ENCODE measurements around the gene XDH.

Gene XDH

DNA sequence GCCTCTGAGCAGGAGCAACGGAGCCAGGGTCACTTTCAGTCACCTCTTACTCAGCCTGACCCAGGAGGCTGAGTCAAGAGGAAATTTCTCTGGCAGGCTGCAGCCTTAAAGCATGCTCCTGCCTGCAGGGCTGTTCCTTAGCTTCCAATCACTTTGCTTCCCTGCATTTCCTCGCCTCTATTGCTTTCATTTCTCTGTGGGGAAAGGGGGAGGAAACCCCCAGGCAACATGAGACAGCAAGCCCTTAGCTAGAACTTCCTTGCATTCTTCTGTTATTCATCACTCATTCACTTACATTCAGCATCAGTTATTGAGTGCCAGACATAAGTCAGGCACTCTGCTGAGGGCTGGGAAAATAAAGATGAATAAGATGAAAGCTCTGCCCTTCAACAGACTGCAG, 13.0 kb downstream of the XDH start:
- DNase-seq, result peak; percentile 86

DNA sequence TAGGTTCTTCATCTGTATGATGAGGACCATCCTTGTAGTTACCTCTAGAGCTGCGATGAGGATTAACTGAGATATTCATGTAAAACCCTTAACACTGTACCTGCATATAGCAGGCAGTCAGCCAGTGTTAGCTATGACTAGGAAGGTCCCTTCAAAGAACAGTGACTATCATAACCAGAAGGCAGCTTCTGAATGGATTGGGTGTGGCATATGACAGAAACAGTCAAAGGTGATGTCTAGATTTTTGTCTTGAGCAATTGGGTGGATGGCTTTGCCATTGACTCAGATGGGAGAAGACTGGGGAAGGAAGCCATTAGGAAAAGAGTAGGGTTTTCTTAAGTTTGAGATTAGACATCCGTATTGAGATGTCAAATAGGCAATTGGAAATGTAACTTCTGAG, 15.7 kb downstream of the XDH start:
- no peak for DNase-seq

GRCh38 chr2:31397094-31397493, 17.4 kb downstream of the XDH start:
- no peak for DNase-seq

DNA sequence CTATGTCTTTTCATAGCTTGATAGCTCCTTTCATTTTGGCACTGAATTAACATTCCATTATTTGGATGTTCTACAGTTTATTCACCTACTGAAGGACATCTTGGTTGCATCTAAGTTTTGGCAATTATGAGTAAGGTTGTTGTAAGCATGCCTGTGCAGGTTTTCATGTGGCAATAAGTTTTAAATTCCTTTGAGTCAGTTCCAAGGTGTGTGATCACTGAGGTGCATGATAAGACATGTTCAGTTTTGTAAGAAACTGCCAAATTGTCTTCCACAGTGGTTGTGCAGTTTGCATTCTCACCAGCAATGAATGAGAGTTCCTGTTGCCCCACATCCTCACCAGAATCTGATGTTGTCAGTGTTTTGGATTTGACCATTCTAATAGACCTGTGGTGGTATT, 24.2 kb downstream of the XDH start:
- DNase-seq, result no peak

DNA sequence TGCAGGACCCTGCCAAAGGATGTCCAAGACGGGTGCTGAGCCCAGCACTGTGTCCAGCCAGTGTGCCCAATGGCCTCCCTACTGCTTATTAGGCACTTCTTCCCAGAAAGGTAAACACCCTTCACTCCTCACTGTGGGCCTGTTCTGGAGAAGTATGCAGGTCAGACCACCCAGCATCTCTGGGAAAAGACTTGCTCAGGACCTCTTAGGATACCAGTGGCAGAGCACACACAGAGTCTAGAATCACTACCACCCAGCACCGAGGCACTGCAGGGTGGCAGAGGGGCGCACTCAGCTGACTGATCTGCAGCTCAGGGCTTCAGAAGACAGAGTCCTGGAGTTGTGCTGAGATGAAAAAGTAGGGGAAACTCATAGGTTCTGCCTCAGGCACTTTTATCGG, 25.8 kb downstream of the XDH start:
- no peak for DNase-seq

DNA sequence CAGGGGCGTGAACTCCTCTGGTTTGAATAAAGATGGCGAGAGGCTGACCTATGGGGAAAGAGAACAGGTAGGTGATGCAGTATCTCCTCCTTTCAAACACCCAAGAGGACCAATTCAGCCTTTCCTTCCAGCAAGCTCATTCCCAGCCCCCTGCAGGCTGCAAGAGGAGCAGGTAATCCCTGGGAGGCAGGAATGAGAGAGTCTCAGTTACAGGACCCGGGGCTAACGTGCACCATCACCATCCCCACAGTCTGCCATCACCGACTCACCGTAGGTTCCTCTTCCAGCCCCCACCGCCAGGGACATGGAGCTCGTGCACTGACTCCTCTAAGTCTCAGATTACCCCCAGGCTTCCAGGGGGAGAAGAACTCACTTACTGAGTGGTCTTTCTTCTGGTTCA, 26.7 kb downstream of the XDH start:
- no peak for DNase-seq

DNA sequence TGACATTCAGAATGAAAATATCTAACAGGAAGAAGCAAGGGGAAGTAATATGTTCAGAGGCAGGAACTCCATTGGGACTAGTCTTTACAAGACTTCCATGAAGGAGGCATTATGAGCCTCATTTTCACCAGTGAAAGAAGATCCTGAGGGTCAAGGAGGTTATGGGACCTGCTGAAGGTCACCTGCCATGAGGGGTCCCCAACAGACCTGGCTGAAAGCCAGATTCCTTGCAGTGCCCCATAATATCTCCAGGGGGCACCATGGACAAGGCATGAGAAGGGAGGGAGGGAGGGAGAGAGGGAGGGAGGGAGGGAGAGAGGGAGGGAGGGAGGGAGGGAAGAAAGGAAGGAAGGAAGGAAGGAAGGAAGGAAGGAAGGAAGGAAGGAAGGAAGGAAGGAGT, 27.9 kb downstream of the XDH start:
- DNase-seq, result no peak

DNA sequence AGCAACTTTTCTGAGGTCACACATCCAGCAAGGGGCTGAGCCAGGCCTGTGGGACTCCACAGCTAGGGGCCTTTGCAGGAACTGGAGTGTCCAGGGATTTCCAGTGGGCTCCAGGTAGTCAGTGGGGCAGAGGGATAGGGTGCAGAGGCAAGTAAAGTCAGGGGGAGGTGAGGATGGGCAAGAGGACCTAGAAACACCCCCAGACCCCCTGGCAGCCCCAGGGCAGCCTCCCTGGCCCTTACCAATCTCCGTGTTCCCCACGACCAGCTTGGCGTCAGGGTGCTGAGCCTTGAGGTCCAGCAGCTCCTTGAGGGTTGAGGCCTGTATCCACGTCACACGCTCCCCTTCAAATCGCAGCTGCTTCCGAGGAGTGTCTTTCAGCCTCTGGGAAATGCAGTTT, 28.4 kb downstream of the XDH start:
- no peak for DNase-seq

- DNase-seq, result peak; percentile 20
Observed at GRCh38 chr2:31384771-31385276, 29.7 kb downstream of the XDH start.

DNA sequence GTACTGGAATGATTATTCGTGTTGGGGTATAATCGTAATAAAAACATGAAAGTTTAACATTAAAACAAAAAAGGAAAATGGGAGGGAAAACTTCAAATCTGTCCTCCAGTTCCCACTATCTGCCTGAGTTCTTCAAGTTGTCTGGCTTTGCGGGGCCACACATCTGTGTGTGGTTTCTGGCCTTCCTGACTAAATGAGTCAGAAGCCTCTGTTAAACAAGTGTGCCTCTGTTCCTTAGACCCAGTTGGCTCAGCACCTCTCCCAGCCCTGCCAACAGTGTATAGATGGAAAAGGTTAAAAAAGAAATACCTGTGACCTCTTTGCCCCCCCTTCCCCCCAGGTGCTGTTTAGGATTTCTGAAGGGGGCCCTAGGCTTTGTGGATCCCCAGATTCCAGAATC, 30.2 kb downstream of the XDH start:
- DNase-seq, result peak; percentile 20

DNA sequence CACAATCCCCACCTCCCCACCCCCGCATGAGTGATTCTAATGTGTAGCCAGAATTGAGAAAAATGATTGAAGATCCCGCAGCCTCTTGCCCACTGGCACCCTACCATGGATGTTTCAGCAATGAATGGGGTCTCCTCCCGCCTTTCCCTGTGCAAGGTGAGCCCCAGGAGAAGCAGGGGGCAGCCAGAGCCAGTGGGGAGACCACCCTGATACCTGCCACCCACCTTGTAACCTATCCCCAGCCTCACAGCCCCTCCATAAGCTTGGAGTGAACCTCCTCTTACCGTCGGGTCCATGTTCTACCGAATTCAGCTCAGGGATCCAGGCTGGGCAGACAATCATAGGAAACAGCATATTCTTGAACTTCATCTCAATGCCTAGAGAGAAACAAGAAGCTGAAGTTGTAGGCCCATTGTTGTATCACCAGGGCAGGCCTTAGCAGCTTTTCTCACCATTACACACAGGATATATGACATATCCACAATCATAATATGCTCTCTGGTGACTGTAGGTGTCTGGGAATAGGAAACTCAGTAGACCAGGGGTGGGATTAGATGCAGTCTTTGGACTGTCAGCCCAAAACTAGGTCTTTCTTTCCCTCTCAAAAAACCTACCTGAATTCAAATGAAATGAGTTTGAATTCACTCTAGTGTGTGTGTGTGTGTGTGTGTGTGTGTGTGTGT, 30.9 kb downstream of the XDH start:
- DNase-seq, result no peak

- DNase-seq, result no peak
Observed at GRCh38 chr2:31382452-31383120, 32.0 kb downstream of the XDH start.

GRCh38 chr2:31381601-31382000, 32.9 kb downstream of the XDH start:
- DNase-seq, result no peak

- no peak for DNase-seq
Observed at GRCh38 chr2:31380243-31380642, 34.3 kb downstream of the XDH start.

- DNase-seq, result no peak
Observed at GRCh38 chr2:31379747-31380146, 34.8 kb downstream of the XDH start.

- no peak for DNase-seq
Observed at GRCh38 chr2:31378791-31379501, 35.6 kb downstream of the XDH start.

DNA sequence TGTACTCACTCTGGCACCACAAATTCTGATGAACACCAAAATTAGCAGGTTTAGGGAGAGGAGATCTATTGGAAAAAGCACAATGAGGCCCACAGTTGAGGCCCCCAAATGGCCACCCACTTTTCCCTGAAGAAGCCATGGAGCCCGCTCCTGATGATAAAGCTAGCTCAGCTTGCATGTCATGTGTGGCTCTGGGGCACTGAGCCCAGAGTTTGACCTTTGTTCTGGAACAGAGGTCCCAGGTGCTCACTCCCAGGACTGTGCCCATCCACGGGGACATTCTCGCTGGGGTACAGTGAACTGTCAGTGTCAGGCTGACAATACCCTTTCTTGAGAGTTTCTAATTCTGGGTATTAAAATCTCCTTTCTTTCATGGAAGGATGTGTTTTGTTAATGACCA, 36.2 kb downstream of the XDH start:
- no peak for DNase-seq

DNA sequence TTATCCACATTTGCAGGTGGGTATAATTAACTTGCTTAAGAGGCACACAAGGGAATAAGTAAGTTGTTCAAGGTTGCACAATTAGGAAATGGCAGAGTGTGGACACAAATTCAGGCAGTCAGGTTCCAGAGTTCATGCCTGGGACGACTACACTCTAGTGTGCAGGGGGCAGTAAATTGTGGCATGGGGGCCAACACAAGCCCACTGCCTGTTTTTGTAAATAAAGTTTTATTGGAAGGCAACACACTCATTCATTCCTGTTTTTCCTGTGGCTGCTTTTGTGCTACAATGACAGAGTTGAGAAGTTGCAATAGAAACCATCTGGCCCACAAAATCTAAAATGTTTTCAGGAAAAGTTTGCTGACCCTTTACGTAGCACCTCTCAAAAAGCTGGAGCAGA, 41.4 kb downstream of the XDH start:
- no peak for DNase-seq

- no peak for DNase-seq
Observed at GRCh38 chr2:31372097-31372496, 42.4 kb downstream of the XDH start.

- DNase-seq, result no peak
Observed at GRCh38 chr2:31371691-31372090, 42.9 kb downstream of the XDH start.

DNA sequence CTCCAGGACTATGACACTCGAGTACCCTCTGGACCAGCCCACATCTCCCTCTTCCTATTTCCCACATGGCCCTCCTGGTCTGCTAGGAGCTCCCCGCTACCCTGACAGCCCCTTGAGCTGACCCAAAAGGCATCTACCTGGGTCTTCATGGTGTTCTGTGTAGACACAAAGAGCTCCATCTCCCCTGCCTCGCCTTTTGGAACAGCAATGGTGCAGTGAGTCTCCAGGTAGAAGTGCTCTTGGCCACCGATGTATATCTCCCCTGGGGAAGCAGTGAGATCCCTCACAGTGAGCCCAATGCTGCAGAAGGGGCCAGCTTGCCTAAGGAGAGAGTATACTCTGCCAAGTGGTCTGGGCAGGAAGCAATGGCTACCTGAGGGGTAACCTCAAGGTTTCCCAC, 47.8 kb downstream of the XDH start:
- no peak for DNase-seq

- no peak for DNase-seq
Observed at GRCh38 chr2:31365834-31366505, 48.6 kb downstream of the XDH start.

- DNase-seq, result no peak
Observed at GRCh38 chr2:31365348-31365747, 49.2 kb downstream of the XDH start.
